ENCODE results near the gene PDPR.

The PDPR gene

DNA sequence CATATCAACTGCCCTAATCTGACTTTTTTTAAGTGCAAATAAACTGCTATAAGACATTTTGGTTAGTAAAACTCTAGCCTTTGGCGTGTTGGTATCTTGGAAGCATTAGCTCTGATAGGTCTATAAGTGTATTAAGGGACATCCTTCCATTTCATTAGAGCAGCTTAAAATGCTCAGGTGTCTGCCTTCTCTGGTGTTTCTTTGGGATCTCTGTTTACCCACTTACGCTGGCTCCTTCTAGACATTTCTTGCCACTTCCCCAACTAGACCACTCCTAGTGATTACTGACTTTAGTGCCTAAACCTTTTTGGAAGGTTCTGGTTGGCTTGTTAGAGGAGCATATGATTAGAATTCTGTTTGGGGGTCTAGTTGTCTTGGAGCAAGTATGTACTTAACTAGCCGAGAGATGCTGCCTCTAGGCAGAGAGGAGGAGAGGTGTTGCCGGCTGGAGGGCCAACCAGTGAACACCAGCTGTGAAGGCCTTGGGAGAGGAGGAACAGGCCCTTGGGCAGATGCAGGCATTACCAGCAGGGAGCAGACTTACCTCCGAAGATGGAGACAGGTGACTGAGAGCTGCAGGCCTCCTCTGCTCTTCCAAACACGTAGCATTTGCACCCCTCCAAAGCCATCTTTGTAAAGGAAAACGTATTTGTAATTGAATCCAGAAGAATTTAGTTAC, 44.3 kb downstream of the PDPR start:
- ChIA-PET CTCF (interaction anchor here (1.3 kb wide), 1 partner anchor 9 kb away, joined by 5 read pairs; no protein-coding TSS in a partner anchor), POLR2A (no interaction called here)
- DNase-seq (ENCODE audit: extremely low spot score): no peak
- TF ChIP-seq, protein P1, sequence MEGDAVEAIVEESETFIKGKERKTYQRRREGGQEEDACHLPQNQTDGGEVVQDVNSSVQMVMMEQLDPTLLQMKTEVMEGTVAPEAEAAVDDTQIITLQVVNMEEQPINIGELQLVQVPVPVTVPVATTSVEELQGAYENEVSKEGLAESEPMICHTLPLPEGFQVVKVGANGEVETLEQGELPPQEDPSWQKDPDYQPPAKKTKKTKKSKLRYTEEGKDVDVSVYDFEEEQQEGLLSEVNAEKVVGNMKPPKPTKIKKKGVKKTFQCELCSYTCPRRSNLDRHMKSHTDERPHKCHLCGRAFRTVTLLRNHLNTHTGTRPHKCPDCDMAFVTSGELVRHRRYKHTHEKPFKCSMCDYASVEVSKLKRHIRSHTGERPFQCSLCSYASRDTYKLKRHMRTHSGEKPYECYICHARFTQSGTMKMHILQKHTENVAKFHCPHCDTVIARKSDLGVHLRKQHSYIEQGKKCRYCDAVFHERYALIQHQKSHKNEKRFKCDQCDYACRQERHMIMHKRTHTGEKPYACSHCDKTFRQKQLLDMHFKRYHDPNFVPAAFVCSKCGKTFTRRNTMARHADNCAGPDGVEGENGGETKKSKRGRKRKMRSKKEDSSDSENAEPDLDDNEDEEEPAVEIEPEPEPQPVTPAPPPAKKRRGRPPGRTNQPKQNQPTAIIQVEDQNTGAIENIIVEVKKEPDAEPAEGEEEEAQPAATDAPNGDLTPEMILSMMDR (IDR thresholded peaks at IDR 0.05; ENCODE audit: control extremely low read depth, extremely low read depth, low read depth, missing control alignments): no peak

DNA sequence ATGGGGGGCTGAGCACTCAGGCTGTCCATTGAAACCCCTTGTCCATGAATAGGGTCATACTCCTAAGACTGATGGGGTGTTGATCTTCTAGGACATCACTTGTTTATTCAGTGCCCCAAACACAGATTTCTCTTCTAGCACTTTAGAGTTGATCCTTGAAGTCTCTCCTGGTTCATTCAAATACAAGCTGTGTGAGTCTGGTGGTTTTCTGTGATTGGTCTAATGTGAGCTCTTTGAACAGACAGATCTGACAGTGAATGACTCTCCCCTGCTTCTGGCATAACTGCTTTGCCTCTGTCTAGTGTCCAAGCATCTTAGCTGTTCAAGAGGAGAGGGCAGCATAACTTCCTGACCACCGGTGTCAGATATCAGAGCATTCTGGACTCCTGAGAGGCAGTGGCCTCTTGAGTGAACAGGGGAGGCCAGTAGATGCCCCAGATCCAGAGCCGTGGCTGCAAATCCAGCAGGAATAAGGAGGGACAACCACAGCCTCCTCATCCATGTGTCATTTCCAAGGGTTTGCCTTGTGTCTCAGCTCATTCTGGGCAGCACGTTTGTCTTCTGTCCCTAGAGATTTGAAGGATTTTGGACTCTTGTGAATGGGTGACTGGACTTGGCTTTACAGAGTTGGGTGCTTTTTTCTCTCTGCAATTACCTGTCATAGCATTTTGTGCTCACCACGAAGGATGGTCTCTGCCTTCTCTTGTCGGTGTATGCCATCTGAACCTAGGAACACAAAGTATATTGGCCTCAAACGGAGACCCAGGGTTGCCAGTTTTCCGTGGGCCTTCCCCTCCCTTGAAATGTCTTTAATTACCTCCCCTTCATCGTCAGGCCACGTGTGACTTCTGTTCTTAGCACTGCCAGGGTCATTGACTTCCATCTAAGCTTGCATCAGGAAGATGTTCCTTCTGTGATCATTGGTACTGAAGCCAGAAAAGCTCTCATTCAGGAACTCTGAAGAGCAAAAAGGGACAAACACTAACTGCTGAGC, 45.5 kb downstream of the PDPR start:
- peak; percentile 12 for DNase-seq (ENCODE audit: extremely low spot score)
- TF ChIP-seq, protein P1 (IDR thresholded peaks at IDR 0.05; ENCODE audit: control extremely low read depth, extremely low read depth, low read depth, missing control alignments): no peak
- CTCF ChIA-PET: interaction anchor here (1.3 to 1.5 kb wide), 3 partner anchors 10 to 108 kb away, joined by 4 to 6 read pairs (median 5); no protein-coding TSS in a partner anchor
- POLR2A ChIA-PET: no interaction called here

DNA sequence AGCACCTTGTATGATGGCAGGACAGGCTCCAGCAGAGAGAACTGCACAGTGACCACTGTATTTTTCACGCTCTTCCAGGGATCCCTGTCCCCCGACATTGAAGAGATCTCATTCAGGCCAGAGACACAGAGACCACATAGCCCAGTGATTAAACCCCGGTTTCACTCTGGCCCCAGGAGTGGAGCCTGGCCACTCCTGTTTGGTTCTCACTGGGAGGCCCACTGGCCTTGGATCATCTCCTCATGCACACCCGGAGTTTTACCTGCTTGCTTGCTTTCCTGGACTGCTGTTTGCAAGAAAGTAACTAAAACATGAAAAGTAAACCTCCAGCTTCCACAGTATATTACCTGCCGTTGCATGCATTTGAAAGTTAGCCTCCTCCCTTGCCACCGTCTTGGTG, 46.3 kb downstream of the PDPR start:
- TF ChIP-seq, protein P1 (IDR thresholded peaks at IDR 0.05; ENCODE audit: control extremely low read depth, extremely low read depth, low read depth, missing control alignments): no peak
- ChIA-PET POLR2A (no interaction called here), CTCF (interaction anchor here (1.4 to 1.5 kb wide), 2 partner anchors 11 to 107 kb away, joined by 4 to 6 read pairs; no protein-coding TSS in a partner anchor)
- peak; percentile 15 for DNase-seq (ENCODE audit: extremely low spot score)

DNA sequence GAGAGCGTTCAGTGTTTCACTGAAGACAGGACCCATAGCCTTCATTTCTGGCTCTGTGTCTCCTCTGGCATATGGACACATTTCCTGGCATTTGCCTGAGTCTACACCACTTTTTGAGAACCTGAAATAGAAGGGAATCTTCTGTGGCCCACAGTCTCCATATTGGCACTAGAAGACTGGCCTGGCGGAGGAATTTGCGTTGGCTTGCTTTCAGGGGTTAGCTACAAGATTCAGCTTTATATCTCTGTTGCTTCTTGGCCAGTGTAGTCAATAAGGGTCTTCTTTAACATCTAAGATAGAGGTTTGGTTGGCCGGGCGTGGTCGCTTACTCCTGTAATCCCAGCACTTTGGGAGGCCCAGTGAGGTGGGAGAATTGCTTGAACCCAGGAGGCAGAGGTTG, 46.7 kb downstream of the PDPR start:
- DNase-seq (ENCODE audit: extremely low spot score): peak; percentile 11
- TF ChIP-seq, protein P1 (IDR thresholded peaks at IDR 0.05; ENCODE audit: control extremely low read depth, extremely low read depth, low read depth, missing control alignments): no peak
- POLR2A ChIA-PET: no interaction called here
- CTCF ChIA-PET: interaction anchor here (1.4 to 1.5 kb wide), 2 partner anchors 12 to 107 kb away, joined by 4 to 6 read pairs; no protein-coding TSS in a partner anchor

DNA sequence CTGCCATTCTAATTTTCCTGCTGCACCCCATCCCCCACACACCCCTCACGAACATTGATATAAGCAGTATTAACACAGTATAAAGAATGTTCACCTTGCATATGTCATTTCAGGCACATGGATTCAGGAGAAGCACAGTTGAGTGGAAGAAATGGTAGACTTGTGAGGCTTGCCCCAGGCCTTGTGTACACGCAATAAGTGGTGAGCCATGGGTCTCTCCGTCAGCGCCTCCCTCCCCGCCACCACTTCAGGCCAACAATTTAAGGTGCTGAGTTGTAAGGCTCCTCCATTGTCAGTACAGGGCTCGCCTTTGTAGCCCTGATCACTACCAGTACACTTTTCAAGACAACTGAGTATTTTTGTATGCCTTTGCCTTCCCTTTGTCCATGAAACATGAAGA, 47.2 kb downstream of the PDPR start:
- peak; percentile 20 for DNase-seq (ENCODE audit: extremely low spot score)
- ChIA-PET CTCF (interaction anchor here (2.3 kb wide), 1 partner anchor 10 kb away, joined by 13 read pairs; no protein-coding TSS in a partner anchor), POLR2A (no interaction called here)
- TF ChIP-seq, protein P1 (IDR thresholded peaks at IDR 0.05; ENCODE audit: control extremely low read depth, extremely low read depth, low read depth, missing control alignments): no peak

DNA sequence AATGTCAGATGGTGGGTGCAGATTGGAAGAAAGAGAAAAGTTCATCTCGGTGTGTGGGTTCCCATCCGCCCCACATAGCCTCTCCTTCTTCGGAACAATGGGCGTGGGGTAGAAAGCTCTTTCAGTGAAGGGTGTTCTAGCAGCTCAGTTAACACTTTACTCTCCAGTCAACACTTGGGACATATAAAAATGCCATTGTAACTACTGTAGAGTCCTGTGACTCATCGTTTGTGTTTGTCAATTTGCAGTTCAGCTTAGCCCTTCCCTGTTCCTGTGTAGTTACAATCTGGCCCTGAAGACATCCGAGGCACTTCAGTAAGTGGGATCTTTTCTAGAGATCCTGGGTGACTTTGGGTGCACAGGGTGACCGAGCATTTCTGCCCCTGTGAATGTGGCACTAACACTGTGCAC, 47.9 kb downstream of the PDPR start:
- CTCF ChIA-PET: interaction anchor here (1.4 to 2.3 kb wide), 3 partner anchors 9 to 493 kb away, joined by 4 to 13 read pairs (median 4); no protein-coding TSS in a partner anchor
- POLR2A ChIA-PET: no interaction called here
- TF ChIP-seq, protein P1 (IDR thresholded peaks at IDR 0.05; ENCODE audit: control extremely low read depth, extremely low read depth, low read depth, missing control alignments): no peak
- peak; percentile 14 for DNase-seq (ENCODE audit: extremely low spot score)

All from GM10248 (cell line).